ENCODE data around the gene EFS. TPM values are rescaled to one million over a fixed set of nuclear protein-coding genes. Genes with fewer than 3 reads are reported as not detected.

EFS gene
- total RNA-seq, 4 donors from 2014 or later = 0.60 to 10.5 (median 3.3) TPM

- Histone ChIP-seq H3K36me3 (no peaks in the 10 kb centered on the region), H3K4me1 (no peaks in the 10 kb centered on the region), H3K4me3 (no peak within 1 kb of the TSS), H3K9me3 (no peaks in the 10 kb centered on the region), H3K27ac (no peak within 1 kb of the TSS), H3K27me3 (no peaks in the 10 kb centered on the region)
- WGBS, 2 donors (ENCODE audit: low coverage in 1 of 2) = 66 to 73% methylated on average over 10 to 15 of the region's 15 CpGs
- intact Hi-C loops (cut with DNase I; ENCODE audit: low total_unique reads) = no loop called here
- in situ Hi-C loops (cut with MboI; ENCODE audit: low pct_ligation_motif_present in 1 of 4, low pct_unique_long_range_greater_than_20kb in 1 of 4, low sequenced_read_pairs in 3 of 4) = no loop called here
- TF ChIP-seq POLR2AphosphoS5 (IDR thresholded peaks at IDR 0.05) (no peak), POLR2A (IDR thresholded peaks at IDR 0.05) (no peak), EP300 (IDR thresholded peaks at IDR 0.05; ENCODE audit: low read depth) (no peak), CTCF (IDR thresholded peaks at IDR 0.05) (no peak)
- no peak for DNase-seq
Measured at GRCh38 chr14:23407516-23408306, 42.7 kb upstream of the EFS start, which contains the start of gene MYH6. Gene MYH6 (minus strand): TSS chr14:23408273. CDS start chr14:23407223, 1,050 bp downstream.

- TF ChIP-seq CTCF (IDR thresholded peaks at IDR 0.05) = no peak
- TF ChIP-seq POLR2A (IDR thresholded peaks at IDR 0.05) = no peak
- no peak for TF ChIP-seq POLR2AphosphoS5 (IDR thresholded peaks at IDR 0.05)
- TF ChIP-seq EP300 (IDR thresholded peaks at IDR 0.05; ENCODE audit: low read depth) = no peak
- Histone ChIP-seq H3K4me1 (no peaks in the 10 kb centered on the region), H3K36me3 (no peaks in the 10 kb centered on the region), H3K27me3 (peaks cover 4% of the 10 kb centered on the region), H3K4me3 (no peak overlapping the region), H3K9me3 (no peaks in the 10 kb centered on the region), H3K27ac (no peak overlapping the region)
- intact Hi-C loops (cut with DNase I; ENCODE audit: low total_unique reads) (no loop called here), in situ Hi-C loops (cut with MboI; ENCODE audit: low pct_ligation_motif_present in 1 of 4, low pct_unique_long_range_greater_than_20kb in 1 of 4, low sequenced_read_pairs in 3 of 4) (no loop called here)
- WGBS, 2 donors (ENCODE audit: low coverage in 1 of 2) = 82 to 88% methylated on average over 7 to 15 of the region's 15 CpGs
- no peak for DNase-seq
Measured at GRCh38 chr14:23406725-23407355, 41.9 kb upstream of the EFS start.

GRCh38 chr14:23406244-23406643, 41.3 kb upstream of the EFS start:
- intact Hi-C loops (cut with DNase I; ENCODE audit: low total_unique reads) (no loop called here), in situ Hi-C loops (cut with MboI; ENCODE audit: low pct_ligation_motif_present in 1 of 4, low pct_unique_long_range_greater_than_20kb in 1 of 4, low sequenced_read_pairs in 3 of 4) (no loop called here)
- Histone ChIP-seq H3K27ac (no peak overlapping the region), H3K36me3 (no peaks in the 10 kb centered on the region), H3K4me3 (no peak overlapping the region), H3K27me3 (peaks cover 4% of the 10 kb centered on the region), H3K9me3 (no peaks in the 10 kb centered on the region), H3K4me1 (no peaks in the 10 kb centered on the region)
- no peak for DNase-seq
- WGBS, 2 donors (ENCODE audit: low coverage in 1 of 2) = 59 to 100% methylated on average over 1 to 4 of the region's 4 CpGs
- TF ChIP-seq POLR2A (IDR thresholded peaks at IDR 0.05) (no peak), POLR2AphosphoS5 (IDR thresholded peaks at IDR 0.05) (no peak), EP300 (IDR thresholded peaks at IDR 0.05; ENCODE audit: low read depth) (no peak), CTCF (IDR thresholded peaks at IDR 0.05) (no peak)

- no peaks in the 10 kb centered on the region for H3K9me3 ChIP-seq
- intact Hi-C loops (cut with DNase I; ENCODE audit: low total_unique reads) = no loop called here
- in situ Hi-C loops (cut with MboI; ENCODE audit: low pct_ligation_motif_present in 1 of 4, low pct_unique_long_range_greater_than_20kb in 1 of 4, low sequenced_read_pairs in 3 of 4) = no loop called here
- peaks cover 4% of the 10 kb centered on the region for H3K27me3 ChIP-seq
- no peaks in the 10 kb centered on the region for H3K4me1 ChIP-seq
- no peak for DNase-seq
- no peak overlapping the region for H3K4me3 ChIP-seq
- H3K27ac ChIP-seq = no peak overlapping the region
- no peaks in the 10 kb centered on the region for H3K36me3 ChIP-seq
- 73% methylated on average over 13 of the region's 13 CpGs; no CpG with 5 or more reads in 1 of the 2 donors for WGBS, 2 donors (ENCODE audit: low coverage in 1 of 2)
- TF ChIP-seq CTCF (IDR thresholded peaks at IDR 0.05) (no peak), POLR2AphosphoS5 (IDR thresholded peaks at IDR 0.05) (no peak), EP300 (IDR thresholded peaks at IDR 0.05; ENCODE audit: low read depth) (no peak), POLR2A (IDR thresholded peaks at IDR 0.05) (no peak)
Measured at GRCh38 chr14:23405516-23406025, 40.6 kb upstream of the EFS start.

All from transverse colon (tissue), 4 donors.